ENCODE data around the gene TMEM198.

TMEM198 gene

GRCh38 chr2:219556413-219556812 is 12.6 kb downstream of the TMEM198 start:
- no peaks in the 10 kb centered on the region for H3K36me3 ChIP-seq (ENCODE audit: insufficient read depth, low read length)
- no peak overlapping the region for H3K4me3 ChIP-seq (ENCODE audit: low read length, poor library complexity, severe bottlenecking)
- H3K9ac ChIP-seq (ENCODE audit: low read depth, low read length, poor library complexity, severe bottlenecking), result no peak overlapping the region
- no peaks in the 10 kb centered on the region for H3K9me3 ChIP-seq (ENCODE audit: insufficient read depth, low read depth, low read length)
- H3F3A ChIP-seq (ENCODE audit: low read depth), result no peaks in the 10 kb centered on the region
- H3K79me2 ChIP-seq (ENCODE audit: insufficient read depth, low read length), result no peaks in the 10 kb centered on the region
- H2AFZ ChIP-seq (ENCODE audit: low read length), result no peak overlapping the region
- no peaks in the 10 kb centered on the region for H4K20me1 ChIP-seq (ENCODE audit: insufficient read depth, low read length, poor library complexity, severe bottlenecking)
- no peaks in the 10 kb centered on the region for H3K9me2 ChIP-seq (replicated peaks; ENCODE audit: low read depth, low read length)
- H3K27me3 ChIP-seq (ENCODE audit: insufficient read depth, low read length, poor library complexity, severe bottlenecking), result no peaks in the 10 kb centered on the region
- H3K4me1 ChIP-seq (ENCODE audit: insufficient read depth, low read length, poor library complexity, severe bottlenecking), result peaks cover 3% of the 10 kb centered on the region
- H3K4me2 ChIP-seq (ENCODE audit: low read depth, low read length, poor library complexity, severe bottlenecking), result no peak overlapping the region
- TF ChIP-seq CTCF (conservative IDR thresholded peaks at IDR 0.05; ENCODE audit: low read length) (no peak), EZH2phosphoT487 (IDR thresholded peaks at IDR 0.05; ENCODE audit: borderline replicate concordance) (no peak)

GRCh38 chr2:219557320-219557719 is 13.5 kb downstream of the TMEM198 start:
- Histone ChIP-seq H4K20me1 (ENCODE audit: insufficient read depth, low read length, poor library complexity, severe bottlenecking) (no peaks in the 10 kb centered on the region), H3K9me2 (replicated peaks; ENCODE audit: low read depth, low read length) (no peaks in the 10 kb centered on the region), H3K9me3 (ENCODE audit: insufficient read depth, low read depth, low read length) (no peaks in the 10 kb centered on the region), H2AFZ (ENCODE audit: low read length) (no peak overlapping the region), H3K27me3 (ENCODE audit: insufficient read depth, low read length, poor library complexity, severe bottlenecking) (no peaks in the 10 kb centered on the region), H3K4me3 (ENCODE audit: low read length, poor library complexity, severe bottlenecking) (no peak overlapping the region), H3K9ac (ENCODE audit: low read depth, low read length, poor library complexity, severe bottlenecking) (no peak overlapping the region), H3K36me3 (ENCODE audit: insufficient read depth, low read length) (no peaks in the 10 kb centered on the region), H3K79me2 (ENCODE audit: insufficient read depth, low read length) (no peaks in the 10 kb centered on the region), H3K4me1 (ENCODE audit: insufficient read depth, low read length, poor library complexity, severe bottlenecking) (peaks cover 3% of the 10 kb centered on the region), H3K4me2 (ENCODE audit: low read depth, low read length, poor library complexity, severe bottlenecking) (no peak overlapping the region), H3F3A (ENCODE audit: low read depth) (no peaks in the 10 kb centered on the region)
- TF ChIP-seq EZH2phosphoT487 (IDR thresholded peaks at IDR 0.05; ENCODE audit: borderline replicate concordance), result no peak
- no peak for TF ChIP-seq CTCF (conservative IDR thresholded peaks at IDR 0.05; ENCODE audit: low read length)

GRCh38 chr2:219557791-219558785 is 14.3 kb downstream of the TMEM198 start:
- Histone ChIP-seq H3K4me2 (ENCODE audit: low read depth, low read length, poor library complexity, severe bottlenecking) (no peak overlapping the region), H3K36me3 (ENCODE audit: insufficient read depth, low read length) (no peaks in the 10 kb centered on the region), H3K27me3 (ENCODE audit: insufficient read depth, low read length, poor library complexity, severe bottlenecking) (no peaks in the 10 kb centered on the region), H3K79me2 (ENCODE audit: insufficient read depth, low read length) (no peaks in the 10 kb centered on the region), H3K4me1 (ENCODE audit: insufficient read depth, low read length, poor library complexity, severe bottlenecking) (peaks cover 3% of the 10 kb centered on the region), H3K4me3 (ENCODE audit: low read length, poor library complexity, severe bottlenecking) (no peak overlapping the region), H2AFZ (ENCODE audit: low read length) (no peak overlapping the region), H3K9me3 (ENCODE audit: insufficient read depth, low read depth, low read length) (no peaks in the 10 kb centered on the region), H3K9me2 (replicated peaks; ENCODE audit: low read depth, low read length) (no peaks in the 10 kb centered on the region), H3K9ac (ENCODE audit: low read depth, low read length, poor library complexity, severe bottlenecking) (no peak overlapping the region), H4K20me1 (ENCODE audit: insufficient read depth, low read length, poor library complexity, severe bottlenecking) (no peaks in the 10 kb centered on the region), H3F3A (ENCODE audit: low read depth) (no peaks in the 10 kb centered on the region)
- no peak for TF ChIP-seq CTCF (conservative IDR thresholded peaks at IDR 0.05; ENCODE audit: low read length)

Measured in Loucy (cell line).